HG03108 (cell line): ENCODE data around the gene CCDC110.

Source experiments
- ATAC-seq: cut with Tn5 transposase; IDR thresholded peaks from one replicate; pipeline ENCODE4 v1.9.1; 2021; ENCODE audit warnings: moderate library complexity; ENCODE audit not compliant: unreplicated experiment

Gene CCDC110

GRCh38 chr4:185424905-185425646 lies 46.5 kb downstream of the CCDC110 start:
- no peak for ATAC-seq

DNA sequence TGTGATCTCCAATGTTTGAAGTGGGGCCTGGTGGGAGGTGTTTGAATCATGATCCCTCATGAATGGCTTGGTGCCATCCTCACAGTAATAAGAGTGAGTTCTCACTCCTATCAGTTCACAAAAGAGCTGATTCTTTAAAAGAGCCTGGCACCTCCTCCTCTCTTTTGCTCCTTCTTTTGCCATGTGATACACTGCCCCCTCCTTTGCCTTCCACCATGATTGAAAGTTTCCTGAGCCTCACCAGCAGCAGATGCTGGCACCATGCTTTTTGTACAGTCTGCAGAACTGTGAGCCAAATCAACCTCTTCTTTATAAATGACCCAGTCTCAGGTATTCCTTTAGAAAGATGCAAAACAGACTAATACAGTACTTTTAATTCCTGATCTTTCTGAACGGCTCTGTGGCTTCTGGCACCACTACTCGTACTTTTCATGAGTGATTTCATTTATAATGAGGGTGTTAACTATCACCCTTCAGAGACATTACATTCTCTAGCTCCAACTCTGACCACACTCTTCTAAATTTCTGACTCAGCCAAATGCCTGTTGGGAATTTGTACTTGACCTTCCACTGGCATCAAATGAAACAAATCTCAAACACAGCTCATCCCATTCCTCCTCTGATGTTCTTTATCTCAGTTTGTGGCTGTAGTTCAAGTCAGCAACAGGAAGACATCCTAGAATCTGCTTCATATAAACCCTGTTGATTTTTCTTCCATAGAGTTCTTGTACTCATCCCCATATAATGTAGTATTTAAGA lies 50.0 kb downstream of the CCDC110 start:
- ATAC-seq, result no peak

- no peak for ATAC-seq
Measured at GRCh38 chr4:185416955-185417354, 54.6 kb downstream of the CCDC110 start.

DNA sequence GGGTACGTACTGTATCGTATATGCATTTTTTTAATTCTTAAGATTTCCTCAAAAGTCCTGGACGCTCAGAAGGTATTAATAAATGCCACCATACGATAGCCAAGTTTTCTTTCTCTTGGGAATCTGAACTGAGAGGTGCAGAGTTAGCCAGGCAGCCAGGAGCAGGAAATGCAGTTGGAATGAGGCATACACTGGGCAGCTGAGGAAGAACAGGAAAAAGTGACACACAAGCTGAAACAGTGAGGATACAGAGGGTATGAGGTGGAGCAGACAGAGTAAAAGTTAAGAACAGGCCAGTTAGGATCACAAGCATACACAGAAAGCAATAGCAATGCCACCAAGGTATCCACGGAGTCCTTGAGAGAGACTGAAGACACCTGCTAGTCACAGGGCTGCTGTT lies 59.1 kb downstream of the CCDC110 start:
- no peak for ATAC-seq

DNA sequence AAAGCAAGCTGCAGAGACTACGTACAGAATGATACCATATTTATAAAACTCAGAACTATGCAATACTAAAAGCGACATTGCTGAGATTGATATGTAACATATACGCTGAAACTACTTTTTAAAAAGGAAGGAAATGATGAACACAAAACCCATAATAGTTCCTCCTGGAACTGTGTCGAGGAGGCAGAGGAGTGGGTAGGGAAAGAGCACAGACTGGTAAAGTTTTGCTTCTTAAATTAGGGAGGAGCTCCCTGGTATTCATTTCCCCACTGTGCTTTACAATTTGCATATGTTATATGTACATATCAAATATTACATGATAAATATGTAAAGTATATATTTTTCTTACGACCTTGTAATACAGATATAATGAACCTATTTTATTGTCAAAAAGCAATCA lies 59.7 kb downstream of the CCDC110 start:
- ATAC-seq, result no peak

DNA sequence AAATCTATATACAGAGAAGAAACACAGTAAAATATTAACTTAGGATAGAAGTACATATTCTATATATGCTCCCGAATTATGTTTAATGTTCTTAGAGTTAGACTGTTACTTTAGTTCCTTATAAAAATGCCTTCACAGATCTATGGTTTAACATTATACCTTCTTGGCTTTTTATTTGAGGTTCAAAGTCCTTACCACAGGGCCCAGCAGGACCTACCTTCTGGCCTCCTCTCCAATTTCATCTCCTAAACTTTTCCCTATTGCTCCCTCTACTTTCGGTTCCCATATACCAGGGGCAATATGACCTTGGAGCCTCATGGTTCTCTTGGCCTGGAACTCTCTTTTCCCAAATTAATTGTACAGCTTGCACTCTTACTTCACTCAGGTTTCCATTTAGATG lies 63.1 kb downstream of the CCDC110 start:
- ATAC-seq, result no peak

- ATAC-seq, result peak; percentile 41
Measured at GRCh38 chr4:185405296-185405999, 66.1 kb downstream of the CCDC110 start.

- no peak for ATAC-seq
Measured at GRCh38 chr4:185404031-185404430, 67.5 kb downstream of the CCDC110 start.

DNA sequence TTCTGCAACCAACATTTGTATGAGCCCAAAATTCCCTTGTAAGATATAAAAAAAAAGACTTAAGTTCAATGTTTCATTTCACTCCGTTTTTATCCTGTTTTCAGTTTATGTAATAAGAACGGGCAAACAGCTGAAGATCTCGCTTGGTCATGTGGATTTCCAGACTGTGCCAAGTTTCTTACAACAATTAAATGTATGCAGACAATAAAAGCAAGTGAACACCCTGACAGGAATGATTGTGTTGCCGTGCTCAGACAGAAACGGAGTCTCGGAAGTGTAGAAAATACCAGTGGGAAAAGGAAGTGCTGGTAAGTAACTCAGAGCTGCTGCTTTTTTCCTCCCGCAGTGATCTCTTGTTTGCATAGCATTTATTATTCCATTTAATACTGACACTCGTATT lies 72.1 kb downstream of the CCDC110 start:
- no peak for ATAC-seq

GRCh38 chr4:185398618-185399017 lies 72.9 kb downstream of the CCDC110 start:
- ATAC-seq, result no peak

DNA sequence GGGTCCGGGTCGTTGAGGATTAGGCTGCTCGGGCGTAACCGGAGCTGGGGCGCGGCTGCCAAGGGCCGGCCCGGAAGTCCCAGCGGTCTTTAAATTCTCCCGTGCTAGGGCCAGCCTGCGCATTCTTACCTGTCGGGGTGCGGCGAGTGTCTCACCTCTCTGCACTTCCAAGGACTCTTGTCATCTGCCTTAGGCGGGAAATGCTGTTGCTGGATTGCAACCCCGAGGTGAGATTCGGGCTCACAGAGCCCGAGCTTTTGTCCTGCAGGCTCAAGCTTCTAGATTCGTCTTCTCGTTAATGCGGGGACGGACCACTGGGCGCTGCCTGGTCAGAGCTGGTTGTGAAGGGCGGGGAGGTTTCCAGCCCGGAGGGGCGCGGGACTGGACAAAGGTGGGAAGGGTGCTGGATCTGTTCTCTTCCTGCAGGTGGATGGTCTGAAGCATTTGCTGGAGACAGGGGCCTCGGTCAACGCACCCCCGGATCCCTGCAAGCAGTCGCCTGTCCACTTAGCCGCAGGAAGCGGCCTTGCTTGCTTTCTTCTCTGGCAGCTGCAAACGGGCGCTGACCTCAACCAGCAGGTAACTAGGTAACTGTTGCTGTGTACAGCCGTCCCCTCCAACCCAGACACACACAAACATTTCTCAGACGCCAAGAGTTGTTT lies 74.7 kb downstream of the CCDC110 start, which contains the start of gene ANKRD37:
Gene ANKRD37, plus strand, starts transcription at position 118 of the 662 bp plus-strand sequence. Its CDS starts 83 bp downstream, at position 201.
- ATAC-seq, result no peak

GRCh38 chr4:185395956-185396723 lies 75.4 kb downstream of the CCDC110 start:
- ATAC-seq, result peak; percentile 68

DNA sequence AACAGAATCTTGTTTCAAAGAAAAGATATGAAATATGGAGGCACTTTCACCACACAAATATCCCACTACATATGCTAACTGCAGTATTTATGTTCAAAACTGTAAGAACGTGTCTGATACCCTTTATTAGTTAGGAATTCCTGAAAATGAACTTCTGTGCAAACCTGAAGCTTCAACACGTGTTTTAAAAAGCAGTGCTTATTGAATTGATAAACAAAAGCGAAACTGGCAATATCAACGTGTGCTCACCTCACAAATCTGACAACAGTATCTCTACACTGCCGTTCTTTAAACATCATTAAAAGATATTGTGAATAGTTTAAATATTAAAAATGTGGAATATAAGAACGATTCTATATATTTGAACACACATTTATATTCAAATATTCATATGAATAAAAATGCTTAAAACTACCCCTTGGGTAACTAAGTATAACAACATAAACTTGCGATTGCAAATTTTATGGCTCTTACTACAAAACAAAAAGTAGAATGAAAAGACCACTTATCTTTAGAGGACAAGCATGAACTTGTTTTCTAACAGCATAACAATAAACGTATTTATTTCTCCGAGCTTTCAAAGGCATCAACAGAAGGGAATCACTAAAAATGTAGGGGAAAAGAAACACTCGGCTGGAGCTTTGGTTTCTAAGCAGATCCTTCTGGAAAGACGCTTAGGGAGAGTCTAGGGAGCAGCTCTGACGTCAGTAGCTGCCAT lies 76.1 kb downstream of the CCDC110 start, which contains the start of gene LRP2BP:
Gene LRP2BP, minus strand, starts transcription at position 687 of the 718 bp plus-strand sequence. CDS start 17,738 bp downstream, outside the sequence.
- ATAC-seq, result no peak
